Purkinje cell (primary cell): Measurements from ENCODE around the gene FBXO11. TPM values are rescaled to one million over a fixed set of nuclear protein-coding genes. Genes with fewer than 3 reads are reported as not detected.

Experiments used
- polyA plus RNA-seq: library from polyadenylated mRNA; unstranded; fragments of >200 nt; fragmentation: Nextera tagmentation; gene quantifications from 2 replicates; pipeline ENCODE4 v1.2.1, GENCODE V29; 2014

Gene FBXO11
- 42.9 and 62.0 TPM in 2 replicates for polyA plus RNA-seq

GRCh38 chr2:47906157-47907038, at the start of gene FBXO11:
Gene FBXO11, minus strand, starts transcription at chr2:47906498. Its CDS starts 778 bp downstream, at chr2:47905720.

DNA sequence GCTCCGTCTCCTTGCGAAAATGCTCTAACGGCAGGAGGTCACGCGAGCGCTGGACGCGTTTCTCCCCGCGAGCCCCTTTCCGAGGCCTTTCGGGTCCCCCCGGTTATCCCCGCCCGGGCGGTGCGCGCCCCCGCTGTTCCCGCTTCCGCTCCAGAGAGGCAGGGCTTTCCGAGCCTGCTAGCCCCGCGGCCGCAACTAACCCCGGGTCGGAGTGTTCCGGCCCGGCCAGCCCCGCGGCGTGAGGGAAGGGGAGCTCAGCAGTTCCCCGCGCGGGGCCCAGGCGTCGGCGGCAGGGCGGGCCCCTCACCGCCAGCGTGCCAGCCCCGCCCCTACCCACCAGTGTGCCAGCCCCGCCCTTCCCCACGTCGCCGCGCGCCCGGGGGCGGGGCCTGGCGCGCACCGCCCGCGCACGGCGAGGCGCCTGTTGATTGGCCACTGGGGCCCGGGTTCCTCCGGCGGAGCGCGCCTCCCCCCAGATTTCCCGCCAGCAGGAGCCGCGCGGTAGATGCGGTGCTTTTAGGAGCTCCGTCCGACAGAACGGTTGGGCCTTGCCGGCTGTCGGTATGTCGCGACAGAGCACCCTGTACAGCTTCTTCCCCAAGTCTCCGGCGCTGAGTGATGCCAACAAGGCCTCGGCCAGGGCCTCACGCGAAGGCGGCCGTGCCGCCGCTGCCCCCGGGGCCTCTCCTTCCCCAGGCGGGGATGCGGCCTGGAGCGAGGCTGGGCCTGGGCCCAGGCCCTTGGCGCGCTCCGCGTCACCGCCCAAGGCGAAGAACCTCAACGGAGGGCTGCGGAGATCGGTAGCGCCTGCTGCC, 123.4 kb downstream of the FBXO11 start, which contains the start of gene MSH6:
MSH6 (plus strand) TSS at position 475 of the 815 bp plus-strand sequence; CDS start at position 564, 89 bp downstream.

Other genes with a start within 250 kb of the FBXO11 start
- gene MSH6, start 123.4 kb downstream of the FBXO11 start, polyA plus RNA-seq: 7.2 and 16.8 TPM in 2 replicates